Chondrocyte (in vitro differentiated cells): ENCODE data around the gene HEBP1. TPM values are rescaled to one million over a fixed set of nuclear protein-coding genes. Genes with fewer than 3 reads are reported as not detected.
A peak's percentile ranks its signal among the peaks of the same experiment; 100 is the strongest.

Experiments used
- DNase-seq: peaks from one replicate; pipeline ENCODE4 v3.0.0; 2021; ENCODE audit warnings: mixed read lengths, low spot score
- H3K27ac Mint-ChIP-seq: one replicate; pipeline ENCODE4 v1.8.0; 2021; ENCODE audit warnings: mild to moderate bottlenecking, moderate library complexity, mixed read lengths; ENCODE audit not compliant: unreplicated experiment
- H3K27me3 Mint-ChIP-seq: 2 replicates; pipeline ENCODE4 v1.8.0; 2021; ENCODE audit warnings: low read depth, mixed read lengths
- H3K36me3 Mint-ChIP-seq: 2 replicates; pipeline ENCODE4 v1.8.0; 2021; ENCODE audit warnings: low read depth, mixed read lengths
- H3K4me1 Mint-ChIP-seq: 2 replicates; pipeline ENCODE4 v1.8.0; 2021; ENCODE audit warnings: low read depth, mild to moderate bottlenecking, mixed read lengths
- H3K4me3 Mint-ChIP-seq: one replicate; pipeline ENCODE4 v1.8.0; 2021; ENCODE audit warnings: mild to moderate bottlenecking, moderate library complexity, mixed read lengths; ENCODE audit not compliant: unreplicated experiment
- H3K9me3 Mint-ChIP-seq: 2 replicates; pipeline ENCODE4 v1.8.0; 2021; ENCODE audit warnings: low read depth, mixed read lengths
- total RNA-seq: library from RNA; stranded (reverse); gene quantifications from 3 replicates; pipeline ENCODE4 v1.2.1, GENCODE V29; 2021
- TF ChIP-seq, protein P1 (sequence below): fragments of 200-600 bp; sonication (generic); IDR thresholded peaks from 2 replicates; pipeline ENCODE4 v1.5.0; 2021; ENCODE audit warnings: antibody characterized with exemption, mild to moderate bottlenecking, moderate library complexity

HEBP1 gene
- total RNA-seq, 1 donor from 2014 or later = 50.7 TPM

- peak; percentile 94 for DNase-seq
- TF ChIP-seq, protein P1, sequence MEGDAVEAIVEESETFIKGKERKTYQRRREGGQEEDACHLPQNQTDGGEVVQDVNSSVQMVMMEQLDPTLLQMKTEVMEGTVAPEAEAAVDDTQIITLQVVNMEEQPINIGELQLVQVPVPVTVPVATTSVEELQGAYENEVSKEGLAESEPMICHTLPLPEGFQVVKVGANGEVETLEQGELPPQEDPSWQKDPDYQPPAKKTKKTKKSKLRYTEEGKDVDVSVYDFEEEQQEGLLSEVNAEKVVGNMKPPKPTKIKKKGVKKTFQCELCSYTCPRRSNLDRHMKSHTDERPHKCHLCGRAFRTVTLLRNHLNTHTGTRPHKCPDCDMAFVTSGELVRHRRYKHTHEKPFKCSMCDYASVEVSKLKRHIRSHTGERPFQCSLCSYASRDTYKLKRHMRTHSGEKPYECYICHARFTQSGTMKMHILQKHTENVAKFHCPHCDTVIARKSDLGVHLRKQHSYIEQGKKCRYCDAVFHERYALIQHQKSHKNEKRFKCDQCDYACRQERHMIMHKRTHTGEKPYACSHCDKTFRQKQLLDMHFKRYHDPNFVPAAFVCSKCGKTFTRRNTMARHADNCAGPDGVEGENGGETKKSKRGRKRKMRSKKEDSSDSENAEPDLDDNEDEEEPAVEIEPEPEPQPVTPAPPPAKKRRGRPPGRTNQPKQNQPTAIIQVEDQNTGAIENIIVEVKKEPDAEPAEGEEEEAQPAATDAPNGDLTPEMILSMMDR = peak; percentile 68
- peaks cover 3% of the 10 kb centered on the region for H3K27me3 Mint-ChIP-seq
- H3K27ac Mint-ChIP-seq = peak within 1 kb of the TSS; percentile 36
- peak within 1 kb of the TSS; percentile 83 for H3K4me3 Mint-ChIP-seq
- no peaks in the 10 kb centered on the region for H3K36me3 Mint-ChIP-seq
- H3K4me1 Mint-ChIP-seq = peaks cover 19% of the 10 kb centered on the region
- no peaks in the 10 kb centered on the region for H3K9me3 Mint-ChIP-seq
Measured at GRCh38 chr12:13044002-13044905, 44.2 kb upstream of the HEBP1 start, which contains the start of gene FAM234B. TSS of gene FAM234B (plus strand) at chr12:13044381. CDS start at chr12:13044404, 23 bp downstream.

DNA sequence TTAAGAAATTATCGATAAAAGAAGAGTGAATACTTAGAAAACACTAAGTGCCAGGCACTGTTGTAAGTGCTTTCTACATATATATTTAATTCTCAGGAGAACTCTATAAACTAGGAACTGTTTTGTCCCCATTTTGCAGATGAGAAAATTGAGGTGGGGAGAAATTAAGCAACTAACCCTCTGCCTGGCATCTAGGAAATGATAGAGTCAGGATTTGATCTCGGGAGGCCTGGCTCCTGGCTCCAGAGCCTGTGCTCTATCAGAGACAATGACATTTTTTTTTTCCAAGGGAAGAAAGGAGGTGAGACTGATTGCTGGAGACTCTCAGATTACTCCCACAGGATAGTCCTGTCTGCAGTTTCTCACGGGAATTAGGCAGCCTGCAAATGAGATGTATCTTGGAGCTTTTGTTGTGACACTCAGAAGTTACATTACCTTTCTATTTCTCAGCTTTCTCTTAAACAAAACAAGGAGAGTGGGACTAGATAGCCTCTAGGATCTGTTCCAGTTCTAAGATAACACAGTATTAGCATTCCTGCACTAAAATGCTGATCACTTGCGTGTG lies 42.7 kb upstream of the HEBP1 start:
- peaks cover 3% of the 10 kb centered on the region for H3K27me3 Mint-ChIP-seq
- H3K9me3 Mint-ChIP-seq = no peaks in the 10 kb centered on the region
- H3K36me3 Mint-ChIP-seq = no peaks in the 10 kb centered on the region
- H3K27ac Mint-ChIP-seq = no peak overlapping the region
- TF ChIP-seq, protein P1 = no peak
- peaks cover 28% of the 10 kb centered on the region for H3K4me1 Mint-ChIP-seq
- no peak overlapping the region for H3K4me3 Mint-ChIP-seq
- no peak for DNase-seq

DNA sequence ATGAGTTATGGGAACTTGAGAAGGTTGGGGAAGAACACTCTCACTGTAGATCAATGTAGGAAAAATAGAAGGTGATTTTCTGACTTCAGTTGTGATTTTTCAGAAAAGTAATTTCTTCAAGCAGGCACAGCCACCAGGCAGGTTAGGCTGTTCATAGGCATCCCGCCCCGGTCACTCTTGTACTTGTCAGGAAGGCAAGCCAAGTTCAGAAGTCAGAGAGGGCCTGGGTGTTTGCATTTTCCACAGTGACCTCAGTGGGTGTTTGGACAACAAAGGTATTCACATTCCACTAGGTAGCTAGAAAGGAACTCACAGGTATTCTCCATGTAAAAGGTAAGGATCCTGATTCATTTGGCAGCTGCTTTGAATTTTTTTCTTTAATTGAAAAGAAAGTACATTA lies 41.2 kb upstream of the HEBP1 start:
- no peak for DNase-seq
- Mint-ChIP-seq H3K9me3 (no peaks in the 10 kb centered on the region), H3K27me3 (peaks cover 3% of the 10 kb centered on the region), H3K36me3 (no peaks in the 10 kb centered on the region), H3K4me1 (peaks cover 28% of the 10 kb centered on the region), H3K4me3 (no peak overlapping the region), H3K27ac (no peak overlapping the region)
- TF ChIP-seq, protein P1 = no peak

DNA sequence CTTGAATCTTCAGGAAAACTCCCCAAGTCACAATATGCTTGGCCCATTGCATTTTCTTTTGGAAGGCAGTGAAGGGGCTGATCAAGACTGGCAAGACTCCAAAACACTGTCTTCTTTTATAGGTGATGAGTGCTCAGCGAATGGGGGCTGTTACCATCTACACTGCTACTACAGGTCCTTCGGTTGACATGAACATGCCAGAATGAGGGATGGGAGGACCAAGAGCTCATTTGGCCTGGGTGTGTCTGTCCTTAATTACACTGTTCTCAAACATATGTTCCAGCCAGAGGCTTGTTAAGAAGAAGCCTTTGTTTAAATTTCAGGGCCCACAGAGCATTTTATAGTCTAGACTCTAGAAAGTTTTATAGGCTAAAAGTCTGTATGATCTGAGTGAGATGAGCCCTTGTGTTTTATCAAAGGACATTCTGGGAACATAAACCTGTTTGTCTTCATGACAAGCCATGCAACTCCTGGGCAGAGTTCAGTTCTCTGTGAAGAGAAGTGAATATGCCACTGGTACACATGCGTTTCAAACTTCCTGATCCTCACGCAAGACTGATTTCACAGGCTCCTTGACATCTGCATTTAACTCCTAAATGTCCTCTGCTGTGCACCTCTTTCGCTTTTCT lies 39.4 kb upstream of the HEBP1 start:
- Mint-ChIP-seq H3K9me3 (no peaks in the 10 kb centered on the region), H3K27me3 (peaks cover 3% of the 10 kb centered on the region), H3K4me3 (no peak overlapping the region), H3K36me3 (no peaks in the 10 kb centered on the region), H3K4me1 (peaks cover 14% of the 10 kb centered on the region), H3K27ac (no peak overlapping the region)
- no peak for DNase-seq
- TF ChIP-seq, protein P1 = no peak

DNA sequence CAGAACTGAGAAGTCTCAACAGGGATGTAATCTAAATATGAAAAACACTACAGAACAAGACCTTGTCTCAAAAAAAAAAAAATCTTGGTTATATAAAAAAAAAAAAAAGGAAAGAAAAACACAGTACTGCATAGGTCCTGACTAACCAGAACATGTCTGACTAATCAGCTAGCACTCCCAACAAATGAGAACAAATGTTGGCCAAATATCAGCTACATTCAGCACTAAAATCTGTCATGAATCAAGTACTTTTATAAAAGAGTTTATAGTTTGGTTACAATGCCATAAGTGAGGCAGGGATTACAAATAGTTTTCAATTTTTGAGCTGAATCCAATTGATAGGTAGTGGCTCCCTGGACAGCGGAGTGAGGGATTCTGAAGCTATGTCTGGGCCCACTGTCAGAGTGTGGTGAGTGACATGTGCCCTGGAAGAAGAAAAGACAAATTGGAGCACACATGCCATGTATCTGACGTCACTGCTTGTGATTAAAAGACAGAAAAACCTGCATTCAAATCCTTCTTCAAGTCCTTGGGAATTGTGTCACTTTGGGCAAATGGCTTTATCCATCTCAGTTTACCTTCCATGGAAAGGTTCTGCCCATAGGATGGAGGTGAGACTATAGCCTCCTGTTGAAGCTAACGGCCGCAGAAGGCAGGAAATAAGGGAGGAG lies 38.6 kb upstream of the HEBP1 start:
- no peaks in the 10 kb centered on the region for H3K36me3 Mint-ChIP-seq
- H3K4me1 Mint-ChIP-seq = peaks cover 9% of the 10 kb centered on the region
- H3K9me3 Mint-ChIP-seq = no peaks in the 10 kb centered on the region
- peaks cover 3% of the 10 kb centered on the region for H3K27me3 Mint-ChIP-seq
- H3K27ac Mint-ChIP-seq = peak overlapping the region; percentile 62
- TF ChIP-seq, protein P1 = no peak
- H3K4me3 Mint-ChIP-seq = no peak overlapping the region
- DNase-seq = no peak
